ENCODE results near the gene HIVEP1.

Gene HIVEP1

GRCh38 chr6:12012038-12012557 lies at the start of gene HIVEP1:
HIVEP1 (plus strand) TSS chr6:12012312; CDS start chr6:12015629, 3,317 bp downstream.
- no peak for DNase-seq (ENCODE audit: low read depth)

GRCh38 chr6:11963756-11964500 lies 48.2 kb upstream of the HIVEP1 start:
- DNase-seq (ENCODE audit: low read depth): no peak

- DNase-seq (ENCODE audit: low read depth): no peak
Measured at GRCh38 chr6:11964729-11965335, 47.3 kb upstream of the HIVEP1 start.

- no peak for DNase-seq (ENCODE audit: low read depth)
Measured at GRCh38 chr6:11965499-11965898, 46.6 kb upstream of the HIVEP1 start.

GRCh38 chr6:11968241-11968806 lies 43.8 kb upstream of the HIVEP1 start:
- no peak for DNase-seq (ENCODE audit: low read depth)

GRCh38 chr6:11969092-11969491 lies 43.0 kb upstream of the HIVEP1 start:
- DNase-seq (ENCODE audit: low read depth): no peak

GRCh38 chr6:11970114-11970513 lies 42.0 kb upstream of the HIVEP1 start:
- no peak for DNase-seq (ENCODE audit: low read depth)

GRCh38 chr6:11971154-11971553 lies 41.0 kb upstream of the HIVEP1 start:
- DNase-seq (ENCODE audit: low read depth): no peak

- DNase-seq (ENCODE audit: low read depth): no peak
Measured at GRCh38 chr6:11972270-11972669, 39.8 kb upstream of the HIVEP1 start.

- DNase-seq (ENCODE audit: low read depth): no peak
Measured at GRCh38 chr6:11972806-11973205, 39.3 kb upstream of the HIVEP1 start.

GRCh38 chr6:11973238-11973637 lies 38.9 kb upstream of the HIVEP1 start:
- DNase-seq (ENCODE audit: low read depth): no peak

GRCh38 chr6:11974089-11974488 lies 38.0 kb upstream of the HIVEP1 start:
- no peak for DNase-seq (ENCODE audit: low read depth)

GRCh38 chr6:11975353-11975977 lies 36.6 kb upstream of the HIVEP1 start:
- no peak for DNase-seq (ENCODE audit: low read depth)

- DNase-seq (ENCODE audit: low read depth): no peak
Measured at GRCh38 chr6:11976489-11976888, 35.6 kb upstream of the HIVEP1 start.

GRCh38 chr6:11977193-11977592 lies 34.9 kb upstream of the HIVEP1 start:
- no peak for DNase-seq (ENCODE audit: low read depth)

- DNase-seq (ENCODE audit: low read depth): no peak
Measured at GRCh38 chr6:11977738-11978137, 34.4 kb upstream of the HIVEP1 start.

GRCh38 chr6:11978169-11978987 lies 33.7 kb upstream of the HIVEP1 start:
- no peak for DNase-seq (ENCODE audit: low read depth)

- DNase-seq (ENCODE audit: low read depth): no peak
Measured at GRCh38 chr6:11979866-11980265, 32.2 kb upstream of the HIVEP1 start.

- no peak for DNase-seq (ENCODE audit: low read depth)
Measured at GRCh38 chr6:11983306-11983705, 28.8 kb upstream of the HIVEP1 start.

GRCh38 chr6:11987386-11987785 lies 24.7 kb upstream of the HIVEP1 start:
- no peak for DNase-seq (ENCODE audit: low read depth)

GRCh38 chr6:11989386-11989785 lies 22.7 kb upstream of the HIVEP1 start:
- DNase-seq (ENCODE audit: low read depth): no peak

- no peak for DNase-seq (ENCODE audit: low read depth)
Measured at GRCh38 chr6:11992086-11992485, 20.0 kb upstream of the HIVEP1 start.

Measured in activated T-cell treated with anti-CD3 and anti-CD28 coated beads for 1 hour (primary cell).